Gastrocnemius medialis (tissue), 4 donors: ENCODE results near the gene UTF1. TPM values are rescaled to one million over a fixed set of nuclear protein-coding genes. Genes with fewer than 3 reads are reported as not detected.

ENCODE experiments used
- ATAC-seq, 2 donors: fragments of 150-250 bp; one replicate each; pipeline ENCODE4 v1.9.1; 2016
- DNase-seq, 2 donors: peaks; one replicate each; pipeline ENCODE4 v3.0.0-alpha.2; 2019
- H3K27ac ChIP-seq, 4 donors: fragments of 200-600 bp; sonication (generic); 1 replicate in 1 of 4; 2 replicates in 3 of 4; pipeline ENCODE4 v1.5.1; 2016 to 2018; ENCODE audit warnings: mild to moderate bottlenecking in 2 of 4, moderate library complexity in 1 of 4
- H3K27me3 ChIP-seq, 3 donors: fragments of 200-600 bp; sonication (generic) in 2 of 3; 1 replicate in 1 of 3; 2 replicates in 2 of 3; pipeline versions ENCODE4 v1.5.1 to v1.6.0; 2016 to 2019; ENCODE audit warnings: mild to moderate bottlenecking in 1 of 3, moderate library complexity in 1 of 3
- H3K36me3 ChIP-seq, 2 donors: fragments of 200-600 bp; sonication (generic) in 1 of 2; one replicate each; pipeline ENCODE4 v1.5.1; 2017 to 2018
- H3K4me1 ChIP-seq, 2 donors: fragments of 200-600 bp; sonication (generic) in 1 of 2; one replicate each; pipeline ENCODE4 v1.5.1; 2016 to 2017; ENCODE audit warnings: mild to moderate bottlenecking in 2 of 2
- H3K4me3 ChIP-seq, 4 donors: fragments of 200-600 bp; sonication (generic) in 3 of 4; 1 replicate in 1 of 4; 2 replicates in 3 of 4; pipeline ENCODE4 v1.5.1; 2016 to 2019; ENCODE audit warnings: mild to moderate bottlenecking in 2 of 4
- H3K9me3 ChIP-seq, 3 donors: fragments of 200-600 bp; sonication (generic) in 2 of 3; 1 replicate in 1 of 3; 2 replicates in 2 of 3; pipeline ENCODE4 v1.5.1; 2016 to 2019
- POLR2A ChIP-seq, 2 donors: fragments of 450-650 bp; IDR thresholded peaks; one replicate each; pipeline ENCODE4 v1.6.1; 2017; ENCODE audit warnings: antibody characterized with exemption in 2 of 2, mild to moderate bottlenecking in 2 of 2, moderate library complexity in 2 of 2
- in situ Hi-C, 4 donors: fragments of 200-750 bp; cut with MboI; loops; one replicate each; pipeline versions ENCODE4 v1.15.0 to v1.8.0; 2017; ENCODE audit warnings: low sequenced_read_pairs in 4 of 4
- intact Hi-C: fragments of 100-400 bp; cut with DNase I; formaldehyde crosslinking; loops from one replicate; pipeline ENCODE4 v1.15.1; 2023; ENCODE audit warnings: low total_unique reads
- total RNA-seq, 4 donors: library from RNA; depleted of rRNA; stranded (reverse); fragments of >200 nt; gene quantifications; one replicate each; pipeline versions ENCODE4 v1.1.0 to v1.2.3, GENCODE V29; 2016
- TF ChIP-seq, protein P1 (sequence below), 5 experiments: fragments of 450-650 bp in 3 of 5; fragments of 200-600 bp in 2 of 5; sonication (generic) in 2 of 5; IDR thresholded peaks in 4 of 5; conservative IDR thresholded peaks in 1 of 5; 1 replicate in 4 of 5; 2 replicates in 1 of 5; pipeline ENCODE4 v1.5.1; 2016 to 2019; ENCODE audit warnings: antibody characterized with exemption in 5 of 5, mild to moderate bottlenecking in 3 of 5, moderate library complexity in 3 of 5

The UTF1 gene
- total RNA-seq, 4 donors from 2014 or later: not detected

DNA sequence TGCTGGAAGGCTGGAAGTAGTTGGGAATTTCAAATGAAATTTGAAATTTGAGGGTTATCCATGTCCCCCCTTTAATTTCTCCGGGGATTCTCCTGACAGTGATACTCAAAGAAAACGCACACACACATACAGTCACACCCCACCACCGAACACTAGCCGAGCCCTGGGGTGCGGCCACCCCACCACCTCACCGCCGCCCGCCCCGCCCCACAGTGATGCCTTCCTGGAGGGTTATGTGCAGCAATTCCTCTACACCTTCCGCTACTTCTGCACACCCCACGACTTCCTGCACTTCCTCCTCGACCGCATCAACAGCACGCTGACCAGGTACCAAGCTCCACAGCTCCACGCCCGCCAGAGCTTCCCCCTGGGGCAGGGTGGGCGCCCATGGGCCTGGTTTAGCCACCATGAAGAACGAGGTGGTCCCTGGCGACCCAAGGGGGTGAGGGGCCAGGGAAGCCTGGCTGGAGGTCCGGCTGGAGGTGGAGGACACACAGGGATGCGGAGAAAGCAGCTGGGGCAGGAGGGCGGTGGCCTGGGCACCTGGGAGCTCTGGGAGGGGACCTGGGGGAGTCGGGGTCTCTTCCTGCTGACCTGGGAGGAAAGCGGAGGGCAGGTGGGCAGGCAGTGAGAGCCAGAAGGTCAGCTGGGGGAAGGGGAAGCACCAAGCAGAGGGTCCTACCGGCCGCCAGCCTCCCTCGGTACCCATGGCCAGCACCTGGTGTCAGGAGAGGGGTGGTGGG lies 19.4 kb upstream of the UTF1 start:
- Histone ChIP-seq H3K9me3 (no peaks in the 10 kb centered on the region), H3K27me3 (peaks cover 0 to 7% (median 4%) of the 10 kb centered on the region in 3 donors), H3K4me1 (no peaks in the 10 kb centered on the region), H3K4me3 (no peak overlapping the region), H3K36me3 (no peaks in the 10 kb centered on the region), H3K27ac (no peak overlapping the region)
- ATAC-seq: no peak
- in situ Hi-C loops: no loop called here
- intact Hi-C loops: no loop called here
- DNase-seq: no peak
- TF ChIP-seq POLR2A (IDR thresholded peaks at IDR 0.05): no peak
- TF ChIP-seq, protein P1, sequence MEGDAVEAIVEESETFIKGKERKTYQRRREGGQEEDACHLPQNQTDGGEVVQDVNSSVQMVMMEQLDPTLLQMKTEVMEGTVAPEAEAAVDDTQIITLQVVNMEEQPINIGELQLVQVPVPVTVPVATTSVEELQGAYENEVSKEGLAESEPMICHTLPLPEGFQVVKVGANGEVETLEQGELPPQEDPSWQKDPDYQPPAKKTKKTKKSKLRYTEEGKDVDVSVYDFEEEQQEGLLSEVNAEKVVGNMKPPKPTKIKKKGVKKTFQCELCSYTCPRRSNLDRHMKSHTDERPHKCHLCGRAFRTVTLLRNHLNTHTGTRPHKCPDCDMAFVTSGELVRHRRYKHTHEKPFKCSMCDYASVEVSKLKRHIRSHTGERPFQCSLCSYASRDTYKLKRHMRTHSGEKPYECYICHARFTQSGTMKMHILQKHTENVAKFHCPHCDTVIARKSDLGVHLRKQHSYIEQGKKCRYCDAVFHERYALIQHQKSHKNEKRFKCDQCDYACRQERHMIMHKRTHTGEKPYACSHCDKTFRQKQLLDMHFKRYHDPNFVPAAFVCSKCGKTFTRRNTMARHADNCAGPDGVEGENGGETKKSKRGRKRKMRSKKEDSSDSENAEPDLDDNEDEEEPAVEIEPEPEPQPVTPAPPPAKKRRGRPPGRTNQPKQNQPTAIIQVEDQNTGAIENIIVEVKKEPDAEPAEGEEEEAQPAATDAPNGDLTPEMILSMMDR (IDR thresholded peaks at IDR 0.05 in 4 of 5, conservative IDR thresholded peaks at IDR 0.05 in 1 of 5): no peak

DNA sequence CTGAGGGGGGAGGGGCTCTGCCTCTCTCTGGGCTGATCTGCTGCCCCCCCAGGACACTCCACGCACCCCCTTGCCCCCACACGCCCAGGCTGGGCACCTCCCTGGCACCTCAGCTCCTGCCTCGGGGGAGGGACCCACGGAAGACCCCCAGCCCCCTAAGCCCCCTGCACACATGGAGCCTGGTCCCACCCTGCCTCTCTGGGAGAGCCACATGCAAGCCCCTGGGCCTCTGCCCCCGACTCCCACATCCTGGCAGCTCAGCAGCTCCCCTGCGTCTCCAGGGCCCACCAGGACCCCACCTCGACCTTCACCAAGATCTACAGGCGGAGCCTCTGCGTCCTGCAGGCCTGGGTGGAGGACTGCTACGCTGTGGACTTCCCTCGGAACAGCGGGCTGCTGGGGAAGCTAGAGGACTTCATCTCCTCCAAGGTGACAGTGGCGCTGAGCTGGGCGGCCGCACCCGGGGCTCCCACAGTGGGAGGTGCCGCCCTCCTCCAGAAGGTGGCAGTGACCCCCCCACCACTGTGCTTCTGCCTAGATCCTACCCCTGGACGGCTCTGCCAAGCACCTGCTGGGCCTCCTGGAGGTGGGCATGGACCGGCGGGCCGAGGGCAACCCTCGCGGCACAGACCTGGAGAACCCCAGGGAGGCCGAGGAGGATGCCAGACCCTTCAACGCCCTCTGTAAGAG lies 18.7 kb upstream of the UTF1 start:
- intact Hi-C loops: no loop called here
- in situ Hi-C loops: no loop called here
- H3K9me3 ChIP-seq: no peaks in the 10 kb centered on the region
- H3K36me3 ChIP-seq: no peaks in the 10 kb centered on the region
- no peak for DNase-seq
- peaks cover 0 to 11% (median 4%) of the 10 kb centered on the region in 3 donors for H3K27me3 ChIP-seq
- H3K4me3 ChIP-seq: no peak overlapping the region
- H3K27ac ChIP-seq: no peak overlapping the region
- TF ChIP-seq, protein P1 (IDR thresholded peaks at IDR 0.05 in 4 of 5, conservative IDR thresholded peaks at IDR 0.05 in 1 of 5): no peak
- no peak for TF ChIP-seq POLR2A (IDR thresholded peaks at IDR 0.05)
- H3K4me1 ChIP-seq: no peaks in the 10 kb centered on the region
- ATAC-seq: no peak

DNA sequence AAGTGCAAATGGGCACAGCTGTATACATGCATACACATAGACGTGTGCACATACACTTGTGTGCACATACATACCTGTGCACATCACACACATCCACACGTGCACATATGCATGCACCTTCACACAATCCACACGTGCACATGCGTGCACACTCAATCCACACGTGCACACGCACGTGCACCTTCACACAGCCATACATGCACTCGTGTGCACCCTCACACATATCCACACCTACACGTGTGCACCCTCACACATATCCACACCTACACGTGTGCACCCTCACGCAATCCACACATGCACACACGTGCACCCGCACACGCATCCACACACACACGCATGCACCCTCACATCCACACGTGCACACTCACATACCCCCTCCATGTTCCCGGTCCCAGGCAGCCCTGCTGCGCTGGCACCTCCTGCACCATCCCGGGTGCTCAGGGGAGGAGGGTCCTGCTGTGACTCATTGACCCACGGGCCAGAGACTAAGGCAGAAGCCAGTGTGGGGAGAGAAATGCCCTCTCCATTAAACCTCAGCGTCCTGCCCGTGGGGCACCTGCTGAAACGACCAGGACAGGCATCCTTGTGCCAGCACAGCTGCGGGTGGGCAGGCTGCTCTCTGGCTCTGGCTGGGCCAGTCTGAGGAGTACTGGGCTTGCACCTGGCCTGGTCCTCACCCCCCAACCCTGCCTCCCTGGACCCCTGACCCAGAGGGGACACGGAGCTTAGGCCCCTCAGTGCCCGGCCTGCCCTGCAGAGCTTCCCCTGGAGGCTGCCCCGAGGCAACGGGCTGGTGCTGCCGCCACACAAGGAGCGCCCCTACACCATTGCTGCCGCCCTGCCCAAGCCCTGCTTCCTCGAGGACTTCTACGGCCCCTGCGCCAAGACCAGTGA lies 17.8 kb upstream of the UTF1 start:
- DNase-seq (no peak), ATAC-seq (no peak)
- no peak overlapping the region for H3K27ac ChIP-seq
- in situ Hi-C loops (no loop called here), intact Hi-C loops (no loop called here)
- H3K4me1 ChIP-seq: no peaks in the 10 kb centered on the region
- H3K27me3 ChIP-seq: peaks cover 0 to 11% (median 4%) of the 10 kb centered on the region in 3 donors
- TF ChIP-seq, protein P1 (IDR thresholded peaks at IDR 0.05 in 4 of 5, conservative IDR thresholded peaks at IDR 0.05 in 1 of 5): no peak
- no peak for TF ChIP-seq POLR2A (IDR thresholded peaks at IDR 0.05)
- H3K4me3 ChIP-seq: no peak overlapping the region
- H3K9me3 ChIP-seq: no peaks in the 10 kb centered on the region
- H3K36me3 ChIP-seq: no peaks in the 10 kb centered on the region

DNA sequence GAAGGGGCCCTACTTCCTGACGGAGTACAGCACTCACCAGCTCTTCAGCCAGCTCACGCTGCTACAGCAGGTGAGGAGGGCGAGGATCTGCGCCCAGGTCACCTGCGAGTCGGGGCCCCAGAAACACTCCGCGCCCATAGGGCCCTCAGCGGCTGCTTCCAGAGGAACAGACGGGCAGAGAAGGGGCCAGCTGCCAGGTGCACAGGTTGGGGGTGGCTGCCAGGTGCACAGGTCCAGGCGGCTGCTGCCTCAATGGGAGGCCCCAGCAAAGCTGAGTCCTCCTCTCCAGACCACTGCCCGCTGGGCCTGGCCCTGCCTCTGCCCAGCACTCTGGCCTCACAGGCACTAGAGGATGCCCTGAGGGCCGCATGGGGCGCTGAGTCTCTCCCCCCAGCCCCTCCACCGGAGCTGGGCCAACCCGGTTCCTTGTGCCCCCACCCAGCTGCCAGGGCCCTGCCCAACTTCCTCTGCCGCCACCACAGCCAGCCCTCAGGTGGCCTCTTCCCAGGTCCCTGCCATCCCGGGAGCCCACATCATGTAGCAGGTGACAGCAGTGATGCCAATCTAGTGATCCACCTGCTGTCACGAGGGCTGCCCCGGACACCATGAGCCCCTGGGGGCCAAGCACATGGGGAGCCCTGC lies 17.0 kb upstream of the UTF1 start:
- no peaks in the 10 kb centered on the region for H3K9me3 ChIP-seq
- no peak overlapping the region for H3K4me3 ChIP-seq
- no peak for DNase-seq
- intact Hi-C loops (no loop called here), in situ Hi-C loops (no loop called here)
- H3K4me1 ChIP-seq: no peaks in the 10 kb centered on the region
- H3K36me3 ChIP-seq: no peaks in the 10 kb centered on the region
- H3K27me3 ChIP-seq: peaks cover 0 to 12% (median 10%) of the 10 kb centered on the region in 3 donors
- ATAC-seq: no peak
- no peak overlapping the region for H3K27ac ChIP-seq
- TF ChIP-seq POLR2A (IDR thresholded peaks at IDR 0.05): no peak
- TF ChIP-seq, protein P1 (IDR thresholded peaks at IDR 0.05 in 4 of 5, conservative IDR thresholded peaks at IDR 0.05 in 1 of 5): no peak
